IPS-20b (cell line): ENCODE data around the gene MRPL48.
A peak's percentile ranks its signal among the peaks of the same experiment; 100 is the strongest.

Experiments used
- H3K27ac ChIP-seq: one replicate; pipeline ENCODE4 v1.5.1; 2013; ENCODE audit warnings: low read length
- H3K27me3 ChIP-seq: 2 replicates; pipeline ENCODE4 v1.6.1; 2013; ENCODE audit warnings: mild to moderate bottlenecking, low read length, inconsistent platforms; ENCODE audit not compliant: insufficient read depth
- H3K36me3 ChIP-seq: 2 replicates; pipeline ENCODE4 v1.6.1; 2013; ENCODE audit warnings: low read depth, mild to moderate bottlenecking, inconsistent platforms, low read length, moderate library complexity; ENCODE audit not compliant: insufficient read depth
- H3K4me1 ChIP-seq: 2 replicates; pipeline ENCODE4 v1.6.1; 2013; ENCODE audit warnings: mild to moderate bottlenecking, control low read depth, inconsistent platforms, low read length, moderate library complexity; ENCODE audit not compliant: insufficient read depth
- H3K4me3 ChIP-seq: 2 replicates; pipeline ENCODE4 v1.5.1; 2013; ENCODE audit warnings: mild to moderate bottlenecking, low read length, inconsistent platforms
- H3K9ac ChIP-seq: 2 replicates; pipeline ENCODE4 v1.6.1; 2013; ENCODE audit warnings: low read depth, mild to moderate bottlenecking, inconsistent platforms, low read length, moderate library complexity
- H3K9me3 ChIP-seq: 2 replicates; pipeline ENCODE4 v1.6.1; 2013; ENCODE audit warnings: mild to moderate bottlenecking, low read depth, low read length, inconsistent platforms; ENCODE audit not compliant: insufficient read depth

MRPL48 gene

DNA sequence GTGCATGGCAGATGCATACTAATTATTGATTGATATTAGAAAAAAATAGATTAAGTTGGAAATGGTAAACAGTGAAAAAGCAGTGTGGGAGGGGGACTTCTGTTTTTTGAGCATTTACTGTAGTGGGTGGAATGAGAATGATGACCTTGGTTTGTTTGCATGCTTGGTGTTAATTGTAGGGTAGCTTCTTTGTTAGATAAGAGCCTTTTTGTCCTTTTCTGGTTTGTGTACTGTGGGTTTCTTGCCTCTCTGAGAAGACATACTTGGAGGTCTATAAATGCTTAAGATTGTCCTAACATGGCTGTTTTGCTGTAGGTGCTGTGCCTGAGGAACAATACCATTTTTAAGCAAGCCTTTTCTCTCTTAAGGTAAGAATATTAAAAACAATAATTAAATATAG lies 17.0 kb downstream of the MRPL48 start:
- Histone ChIP-seq H3K27ac (no peak overlapping the region), H3K36me3 (peaks cover 6% of the 10 kb centered on the region; the same call in 1 of the 2 replicates), H3K9me3 (no peaks in the 10 kb centered on the region), H3K4me3 (no peak overlapping the region), H3K27me3 (no peaks in the 10 kb centered on the region), H3K9ac (no peak overlapping the region), H3K4me1 (no peaks in the 10 kb centered on the region)

DNA sequence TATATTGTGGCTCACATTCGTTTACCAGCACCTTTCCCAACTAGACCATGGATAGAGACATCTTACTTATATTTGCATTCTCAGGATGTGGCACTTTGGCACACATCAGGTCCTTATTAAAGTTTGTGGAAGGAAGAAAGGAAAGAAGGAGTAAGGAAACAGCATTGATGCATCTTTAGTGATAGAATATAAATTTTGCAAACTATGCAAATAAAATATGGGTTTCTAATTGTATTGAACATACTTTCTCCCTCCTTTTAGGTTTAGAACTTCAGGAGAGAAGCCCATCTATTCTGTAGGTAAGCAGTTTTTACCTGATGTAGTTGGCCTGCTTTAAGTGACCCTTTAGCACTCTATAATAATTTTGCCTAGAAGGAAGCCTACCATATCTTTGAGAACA lies 20.4 kb downstream of the MRPL48 start:
- Histone ChIP-seq H3K36me3 (peaks cover 6% of the 10 kb centered on the region; the same call in 1 of the 2 replicates), H3K9me3 (no peaks in the 10 kb centered on the region), H3K4me1 (no peaks in the 10 kb centered on the region), H3K27ac (no peak overlapping the region), H3K9ac (no peak overlapping the region), H3K4me3 (no peak overlapping the region), H3K27me3 (no peaks in the 10 kb centered on the region)

DNA sequence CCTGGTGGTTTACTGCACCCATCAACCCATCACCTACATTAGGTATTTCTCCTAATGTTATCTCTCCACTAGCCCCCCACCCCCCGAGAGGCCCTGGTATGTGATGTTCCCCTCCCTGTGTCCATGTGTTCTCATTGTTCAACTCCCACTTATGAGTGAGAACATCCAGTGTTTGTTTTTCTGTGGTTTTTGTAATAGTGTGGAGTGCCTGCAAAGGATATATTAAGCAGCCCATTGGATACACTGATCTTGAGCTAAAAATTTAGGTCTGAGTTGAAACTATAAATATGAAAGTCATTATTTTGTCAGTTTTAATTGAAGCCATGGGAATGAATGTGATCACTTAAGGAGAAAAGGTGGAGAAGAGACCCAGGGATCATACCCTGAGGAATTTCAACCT lies 23.0 kb downstream of the MRPL48 start:
- Histone ChIP-seq H3K9ac (no peak overlapping the region), H3K27me3 (no peaks in the 10 kb centered on the region), H3K9me3 (no peaks in the 10 kb centered on the region), H3K27ac (no peak overlapping the region), H3K36me3 (peaks cover 6% of the 10 kb centered on the region; the same call in 1 of the 2 replicates), H3K4me1 (no peaks in the 10 kb centered on the region), H3K4me3 (no peak overlapping the region)

DNA sequence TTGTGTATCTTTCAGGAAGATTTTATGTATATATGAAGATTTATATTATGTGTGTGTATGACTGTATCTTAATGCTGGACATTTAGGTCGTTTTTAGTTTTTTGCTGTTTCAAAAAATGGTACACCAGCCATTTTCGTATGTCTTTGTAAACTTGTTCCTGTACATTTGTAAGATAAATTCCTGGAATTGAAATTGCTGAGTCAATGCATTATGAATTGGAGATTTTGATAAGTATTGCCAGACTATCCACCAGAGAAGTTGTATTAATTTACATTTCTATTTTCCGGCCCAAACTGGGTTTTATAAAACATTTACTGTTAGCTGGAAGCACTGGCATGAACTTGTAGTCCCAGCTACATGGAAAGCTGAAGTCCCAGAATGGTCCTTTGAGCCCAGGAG lies 24.6 kb downstream of the MRPL48 start:
- H3K9me3 ChIP-seq, result no peaks in the 10 kb centered on the region
- H3K9ac ChIP-seq, result no peak overlapping the region
- H3K27me3 ChIP-seq, result no peaks in the 10 kb centered on the region
- peaks cover 6% of the 10 kb centered on the region; the same call in 1 of the 2 replicates for H3K36me3 ChIP-seq
- H3K4me1 ChIP-seq, result no peaks in the 10 kb centered on the region
- no peak overlapping the region for H3K4me3 ChIP-seq
- no peak overlapping the region for H3K27ac ChIP-seq

DNA sequence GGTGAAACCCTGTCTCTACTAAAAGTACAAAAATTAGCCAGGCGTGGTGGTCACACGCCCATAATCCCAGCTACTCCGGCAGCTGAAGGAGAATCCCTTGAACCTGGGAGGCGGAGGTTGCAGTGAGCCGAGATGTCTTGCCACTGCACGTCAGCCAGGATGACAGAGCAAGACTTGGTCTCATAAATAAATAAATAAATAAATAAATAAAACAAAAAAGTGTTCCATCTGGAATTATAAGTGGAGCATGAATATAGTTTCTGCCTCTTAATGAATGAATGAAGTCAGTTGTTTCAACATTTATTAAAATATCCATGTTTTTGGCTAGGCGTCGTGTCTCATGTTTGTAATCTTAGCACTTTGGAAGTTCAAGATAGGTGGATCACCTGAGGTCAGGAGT lies 27.1 kb downstream of the MRPL48 start:
- Histone ChIP-seq H3K36me3 (no peaks in the 10 kb centered on the region), H3K9ac (no peak overlapping the region), H3K4me3 (no peak overlapping the region), H3K27me3 (no peaks in the 10 kb centered on the region), H3K4me1 (peaks cover 20% of the 10 kb centered on the region), H3K9me3 (no peaks in the 10 kb centered on the region), H3K27ac (no peak overlapping the region)

DNA sequence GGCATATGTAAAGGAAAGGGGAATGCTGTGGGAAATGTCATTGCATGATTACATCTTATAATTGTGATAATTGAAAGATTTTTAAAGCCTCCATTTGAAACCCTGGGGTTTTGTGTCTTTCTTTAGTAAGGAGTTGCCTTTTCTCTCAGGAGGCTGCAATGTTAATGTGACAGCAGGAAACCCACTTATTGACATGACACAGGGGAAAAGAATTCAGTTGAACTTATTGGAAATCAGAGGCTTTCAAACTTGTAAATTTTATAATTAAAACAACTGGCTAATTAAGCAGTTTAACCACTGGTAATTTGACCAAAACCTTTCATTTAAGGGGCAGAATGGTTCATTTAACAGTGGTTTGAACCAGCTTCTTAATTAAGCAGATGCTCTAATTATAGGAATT lies 31.2 kb downstream of the MRPL48 start:
- no peaks in the 10 kb centered on the region; the same call in 1 of the 2 replicates for H3K36me3 ChIP-seq
- no peak overlapping the region for H3K27ac ChIP-seq
- H3K9me3 ChIP-seq, result peaks cover 3% of the 10 kb centered on the region; the same call in 1 of the 2 replicates
- H3K9ac ChIP-seq, result peak overlapping the region; percentile 34; the same call in 1 of the 2 replicates
- H3K4me1 ChIP-seq, result peaks cover 20% of the 10 kb centered on the region
- H3K27me3 ChIP-seq, result no peaks in the 10 kb centered on the region
- H3K4me3 ChIP-seq, result peak overlapping the region; percentile 6; the same call in 1 of the 2 replicates

DNA sequence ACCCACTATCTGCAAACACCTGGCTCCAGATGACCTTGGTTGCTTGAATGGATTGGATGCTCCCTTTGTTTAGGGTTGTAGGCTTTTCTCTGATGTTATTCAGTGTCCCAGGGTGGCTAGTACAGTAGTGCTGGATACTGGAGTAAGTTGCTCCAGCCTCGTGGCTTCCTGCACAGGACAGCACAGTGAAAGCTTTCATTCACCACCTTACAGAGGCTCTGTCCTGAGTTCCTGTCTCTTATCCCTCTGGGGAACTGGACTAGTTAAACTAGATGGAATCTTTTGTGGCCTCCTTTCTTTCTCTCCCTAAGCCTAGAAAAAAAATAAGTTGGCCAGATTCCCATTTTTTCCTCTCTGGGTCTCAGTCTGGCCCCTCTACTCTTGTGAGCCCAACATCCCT lies 42.6 kb downstream of the MRPL48 start:
- Histone ChIP-seq H3K9me3 (no peaks in the 10 kb centered on the region), H3K27me3 (no peaks in the 10 kb centered on the region), H3K9ac (no peak overlapping the region), H3K4me3 (no peak overlapping the region), H3K36me3 (peaks cover 8% of the 10 kb centered on the region; the same call in 1 of the 2 replicates), H3K27ac (no peak overlapping the region), H3K4me1 (no peaks in the 10 kb centered on the region)

DNA sequence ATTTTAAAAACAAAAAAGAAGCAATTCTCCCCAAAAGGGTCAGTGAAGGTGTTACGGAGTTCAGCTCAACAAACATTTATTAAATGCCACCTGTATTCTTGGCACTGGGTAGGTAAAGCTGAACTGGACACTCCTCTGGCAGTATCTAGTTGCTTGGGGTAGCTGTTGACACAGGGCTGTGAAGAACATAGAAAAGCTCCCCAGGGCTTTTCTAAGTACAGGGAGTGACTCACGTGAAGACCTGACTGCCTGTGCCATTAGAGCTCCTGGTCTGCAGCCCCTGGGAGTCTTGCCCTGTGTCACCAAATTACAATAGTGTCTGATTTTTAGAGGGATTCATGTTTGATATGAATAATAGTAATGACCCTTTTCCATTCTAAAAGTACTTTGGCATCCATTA lies 45.4 kb downstream of the MRPL48 start:
- no peak overlapping the region for H3K27ac ChIP-seq
- H3K36me3 ChIP-seq, result no peaks in the 10 kb centered on the region; the same call in 1 of the 2 replicates
- no peaks in the 10 kb centered on the region for H3K9me3 ChIP-seq
- H3K4me3 ChIP-seq, result no peak overlapping the region
- H3K27me3 ChIP-seq, result no peaks in the 10 kb centered on the region
- no peak overlapping the region for H3K9ac ChIP-seq
- H3K4me1 ChIP-seq, result peaks cover under 1% of the 10 kb centered on the region; the same call in 1 of the 2 replicates

DNA sequence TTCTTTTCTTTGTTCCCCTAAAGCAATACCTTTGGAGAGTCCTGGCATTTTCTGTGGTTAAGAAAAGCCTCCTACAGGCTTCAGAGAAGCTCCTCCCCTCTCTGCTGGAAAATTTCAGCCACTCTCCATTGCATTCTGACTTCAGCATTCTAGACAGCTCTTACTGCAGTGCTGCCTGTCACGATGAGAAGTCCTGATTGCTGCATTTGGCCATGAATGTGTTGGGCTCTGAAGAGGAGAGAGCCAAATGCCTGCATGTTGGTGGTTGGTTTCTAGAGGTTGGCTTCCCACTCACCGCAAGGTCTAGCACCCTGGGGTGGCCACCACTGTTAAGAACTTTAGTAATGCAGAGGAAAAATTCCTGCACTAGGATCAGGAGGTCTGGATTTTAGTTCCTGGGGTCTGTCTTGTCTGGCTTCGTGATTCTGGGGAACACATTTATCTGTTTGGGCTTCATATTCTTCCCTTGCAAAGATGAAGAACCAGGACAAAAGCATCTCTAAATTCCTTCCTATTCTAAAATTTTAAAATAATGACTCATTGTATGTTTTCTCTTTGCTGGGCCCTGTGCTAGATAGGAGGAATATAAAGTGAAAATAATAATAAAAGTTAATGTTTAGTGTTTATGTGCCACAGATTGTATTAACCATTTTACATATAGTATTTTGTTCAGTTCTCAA lies 50.9 kb downstream of the MRPL48 start:
- Histone ChIP-seq H3K27ac (no peak overlapping the region), H3K36me3 (peaks cover 9% of the 10 kb centered on the region; the same call in 1 of the 2 replicates), H3K9me3 (no peaks in the 10 kb centered on the region), H3K27me3 (no peaks in the 10 kb centered on the region), H3K4me3 (no peak overlapping the region), H3K4me1 (peaks cover 9% of the 10 kb centered on the region), H3K9ac (0 out of 2 replicates have a peak overlapping the region, but pooled peaks have one; percentile 40)

DNA sequence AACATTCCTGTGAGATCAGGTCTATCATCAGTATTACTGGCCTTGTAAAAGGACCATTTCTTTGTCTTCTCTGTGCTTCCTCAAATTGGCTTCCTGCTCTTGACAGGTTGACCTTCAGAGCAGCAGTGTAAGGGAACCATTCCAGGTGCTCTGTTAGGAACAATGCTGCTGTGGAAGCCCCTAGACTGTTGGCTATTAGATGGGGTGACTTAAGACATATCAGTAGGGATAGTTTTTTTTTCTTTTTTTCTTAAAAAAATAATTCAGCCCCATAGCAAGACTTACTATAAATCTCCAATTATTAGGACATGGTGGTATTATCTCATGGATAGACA lies 51.4 kb downstream of the MRPL48 start:
- Histone ChIP-seq H3K9ac (0 out of 2 replicates have a peak overlapping the region, but pooled peaks have one; percentile 40), H3K9me3 (no peaks in the 10 kb centered on the region), H3K36me3 (peaks cover 9% of the 10 kb centered on the region; the same call in 1 of the 2 replicates), H3K4me3 (no peak overlapping the region), H3K27ac (no peak overlapping the region), H3K27me3 (no peaks in the 10 kb centered on the region), H3K4me1 (peaks cover 9% of the 10 kb centered on the region)

DNA sequence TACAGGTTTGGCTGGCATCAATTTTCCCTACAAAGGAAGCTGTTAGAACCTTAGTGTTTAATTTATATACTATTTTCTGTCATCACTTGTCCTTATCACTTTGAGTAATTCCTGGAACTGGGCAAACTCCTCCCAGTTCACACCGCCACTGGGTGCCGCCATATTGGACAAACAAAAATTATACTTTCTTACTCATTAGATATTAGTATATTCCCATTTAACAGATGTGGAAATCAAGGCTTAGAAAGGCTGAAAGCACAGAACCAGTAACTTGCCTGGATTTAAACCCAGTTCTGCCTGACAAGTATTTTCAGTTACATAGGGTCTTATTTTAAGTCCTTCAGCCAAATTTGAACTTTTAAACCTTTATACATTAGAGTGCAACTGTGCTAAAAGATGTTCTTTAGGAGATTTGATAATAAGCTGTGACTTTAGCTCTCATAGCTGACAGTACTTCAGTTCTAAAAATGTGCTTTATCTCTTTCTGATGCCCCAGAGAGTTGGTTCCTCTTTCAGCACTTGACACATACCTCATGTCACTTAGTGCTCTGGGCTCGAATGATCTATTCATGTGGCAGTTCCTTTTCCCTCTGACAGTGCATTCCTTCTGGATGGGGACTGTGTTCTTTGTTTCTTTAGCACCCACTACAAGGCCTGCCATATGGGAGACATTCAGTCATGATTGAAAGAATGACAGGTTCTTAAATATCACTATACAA lies 63.5 kb downstream of the MRPL48 start:
- Histone ChIP-seq H3K9ac (no peak overlapping the region), H3K4me3 (no peak overlapping the region), H3K4me1 (peaks cover 5% of the 10 kb centered on the region; the same call in 1 of the 2 replicates), H3K27me3 (no peaks in the 10 kb centered on the region), H3K9me3 (no peaks in the 10 kb centered on the region), H3K36me3 (no peaks in the 10 kb centered on the region), H3K27ac (no peak overlapping the region)

DNA sequence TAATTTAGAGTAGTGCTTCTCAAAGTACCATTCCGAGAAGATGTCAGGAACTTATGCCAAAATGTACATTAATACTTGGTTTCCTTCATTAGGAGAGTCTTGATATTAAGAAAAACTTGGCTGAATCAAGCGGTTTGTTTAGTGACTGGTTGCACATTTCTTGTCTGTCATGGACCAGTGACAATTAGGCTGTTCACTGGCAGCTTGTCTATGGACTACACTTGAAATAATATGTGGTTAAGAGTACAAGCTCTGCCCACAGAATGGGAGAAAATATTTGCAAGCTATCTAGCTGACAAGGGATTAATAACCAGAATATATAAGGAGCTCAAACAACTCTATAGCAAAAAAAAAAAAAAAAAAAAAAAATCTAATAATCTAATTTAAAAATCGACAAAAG lies 64.4 kb downstream of the MRPL48 start:
- Histone ChIP-seq H3K27me3 (no peaks in the 10 kb centered on the region), H3K27ac (no peak overlapping the region), H3K9ac (no peak overlapping the region), H3K4me3 (no peak overlapping the region), H3K9me3 (no peaks in the 10 kb centered on the region), H3K4me1 (peaks cover 10% of the 10 kb centered on the region; the same call in 1 of the 2 replicates), H3K36me3 (no peaks in the 10 kb centered on the region)
